ENCODE data around the gene PGM3. TPM values are rescaled to one million over a fixed set of nuclear protein-coding genes. Genes with fewer than 3 reads are reported as not detected.

Gene PGM3
- total RNA-seq, 1 donor from 2014 or later: 10.1 TPM

GRCh38 chr6:83221276-83221675 is 28.2 kb upstream of the PGM3 start:
- Histone ChIP-seq H3K9me3 (no peaks in the 10 kb centered on the region), H3K27ac (no peak overlapping the region), H3K4me3 (no peak overlapping the region), H3K27me3 (no peaks in the 10 kb centered on the region), H3K4me1 (no peaks in the 10 kb centered on the region), H3K36me3 (no peaks in the 10 kb centered on the region)
- DNase-seq (ENCODE audit: extremely low spot score in 2 of 2): no peak
- intact Hi-C loops (cut with DNase I): loop anchor here (10.0 kb wide), 1 partner anchor 294 kb away; the partner anchor contains the start of gene PRSS35
- TF ChIP-seq POLR2A (IDR thresholded peaks at IDR 0.05): no peak
- no peak for TF ChIP-seq CTCF (IDR thresholded peaks at IDR 0.05)
- no peak for TF ChIP-seq POLR2AphosphoS5 (IDR thresholded peaks at IDR 0.05; ENCODE audit: insufficient read depth in 1 of 2, low read depth in 1 of 2)

GRCh38 chr6:83220121-83220520 is 27.1 kb upstream of the PGM3 start:
- no peaks in the 10 kb centered on the region for H3K36me3 ChIP-seq
- no peaks in the 10 kb centered on the region for H3K9me3 ChIP-seq
- no peaks in the 10 kb centered on the region for H3K27me3 ChIP-seq
- no peak for DNase-seq (ENCODE audit: extremely low spot score in 2 of 2)
- H3K27ac ChIP-seq: no peak overlapping the region
- H3K4me1 ChIP-seq: no peaks in the 10 kb centered on the region
- no peak overlapping the region for H3K4me3 ChIP-seq
- intact Hi-C loops (cut with DNase I): loop anchor here (10.0 kb wide), 1 partner anchor 295 kb away; the partner anchor contains the start of gene PRSS35
- no peak for TF ChIP-seq POLR2A (IDR thresholded peaks at IDR 0.05)
- TF ChIP-seq POLR2AphosphoS5 (IDR thresholded peaks at IDR 0.05; ENCODE audit: insufficient read depth in 1 of 2, low read depth in 1 of 2): no peak
- no peak for TF ChIP-seq CTCF (IDR thresholded peaks at IDR 0.05)

- no peaks in the 10 kb centered on the region for H3K36me3 ChIP-seq
- no peak overlapping the region for H3K4me3 ChIP-seq
- no peak overlapping the region for H3K27ac ChIP-seq
- no peak for DNase-seq (ENCODE audit: extremely low spot score in 2 of 2)
- TF ChIP-seq CTCF (IDR thresholded peaks at IDR 0.05): no peak
- no peak for TF ChIP-seq POLR2A (IDR thresholded peaks at IDR 0.05)
- no peak for TF ChIP-seq POLR2AphosphoS5 (IDR thresholded peaks at IDR 0.05; ENCODE audit: insufficient read depth in 1 of 2, low read depth in 1 of 2)
- H3K27me3 ChIP-seq: no peaks in the 10 kb centered on the region
- no peaks in the 10 kb centered on the region for H3K9me3 ChIP-seq
- intact Hi-C loops (cut with DNase I): no loop called here
- H3K4me1 ChIP-seq: no peaks in the 10 kb centered on the region
Observed at GRCh38 chr6:83218646-83219045, 25.6 kb upstream of the PGM3 start.

GRCh38 chr6:83216806-83217205 is 23.7 kb upstream of the PGM3 start:
- no peaks in the 10 kb centered on the region for H3K9me3 ChIP-seq
- no peak overlapping the region for H3K27ac ChIP-seq
- DNase-seq (ENCODE audit: extremely low spot score in 2 of 2): no peak
- H3K4me1 ChIP-seq: no peaks in the 10 kb centered on the region
- TF ChIP-seq POLR2A (IDR thresholded peaks at IDR 0.05) (no peak), CTCF (IDR thresholded peaks at IDR 0.05) (no peak), POLR2AphosphoS5 (IDR thresholded peaks at IDR 0.05; ENCODE audit: insufficient read depth in 1 of 2, low read depth in 1 of 2) (no peak)
- no peaks in the 10 kb centered on the region for H3K27me3 ChIP-seq
- no peak overlapping the region for H3K4me3 ChIP-seq
- intact Hi-C loops (cut with DNase I): no loop called here
- H3K36me3 ChIP-seq: no peaks in the 10 kb centered on the region

GRCh38 chr6:83215131-83216047 is 22.3 kb upstream of the PGM3 start:
- Histone ChIP-seq H3K4me3 (no peak overlapping the region), H3K9me3 (no peaks in the 10 kb centered on the region), H3K27me3 (no peaks in the 10 kb centered on the region), H3K36me3 (no peaks in the 10 kb centered on the region), H3K27ac (no peak overlapping the region), H3K4me1 (no peaks in the 10 kb centered on the region)
- intact Hi-C loops (cut with DNase I): no loop called here
- TF ChIP-seq POLR2A (IDR thresholded peaks at IDR 0.05): no peak
- peak; percentile 48 to 58 (median 50) for TF ChIP-seq CTCF (IDR thresholded peaks at IDR 0.05)
- TF ChIP-seq POLR2AphosphoS5 (IDR thresholded peaks at IDR 0.05; ENCODE audit: insufficient read depth in 1 of 2, low read depth in 1 of 2): peak in 1 of 2 donors; percentile 18
- no peak for DNase-seq (ENCODE audit: extremely low spot score in 2 of 2)

All from vagina (tissue), 2 donors.